Left ventricle myocardium inferior (tissue), 1 donor: Measurements from ENCODE around the gene A3GALT2. TPM values are rescaled to one million over a fixed set of nuclear protein-coding genes. Genes with fewer than 3 reads are reported as not detected.
A peak's percentile ranks its signal among the peaks of the same experiment; 100 is the strongest.
"Not testable (repeated sequence)": the region's sequence is repeated elsewhere in the genome, so short reads cannot be mapped to it uniquely, and the experiment has no call there.

Source experiments
- DNase-seq: peaks from one replicate; pipeline ENCODE4 v3.0.0-alpha.2; 2020
- H3K27ac ChIP-seq: fragments of 200-600 bp; replicated peaks from 2 replicates; pipeline ENCODE4 v1.8.0; 2021
- H3K27me3 ChIP-seq: fragments of 200-600 bp; 2 replicates; pipeline ENCODE4 v1.8.0; 2021; ENCODE audit warnings: low read depth
- H3K36me3 ChIP-seq: fragments of 200-600 bp; 2 replicates; pipeline ENCODE4 v1.8.0; 2021
- H3K4me1 ChIP-seq: fragments of 200-600 bp; 2 replicates; pipeline ENCODE4 v1.8.0; 2021
- H3K4me3 ChIP-seq: fragments of 200-600 bp; 2 replicates; pipeline ENCODE4 v1.8.0; 2021; ENCODE audit warnings: mild to moderate bottlenecking, moderate library complexity
- H3K9me3 ChIP-seq: fragments of 200-600 bp; replicated peaks from 2 replicates; pipeline ENCODE4 v1.8.0; 2021
- CTCF ChIP-seq: fragments of 200-600 bp; IDR thresholded peaks from 2 replicates; pipeline ENCODE4 v1.8.0; 2021; ENCODE audit warnings: antibody characterized with exemption, mild to moderate bottlenecking, borderline replicate concordance
- intact Hi-C: fragments of 100-400 bp; cut with micrococcal nuclease; formaldehyde crosslinking; loops from one replicate; pipeline ENCODE4 v1.11.0; 2022
- total RNA-seq: library from RNA; stranded (reverse); fragmentation: NEBNext Ultra II Directional; extraction: Animal tissue kit (Norgen Biotek cat#: 25700); gene quantifications from one replicate; pipeline ENCODE4 v1.2.1, GENCODE V29; 2021
- donor health status: DM: no; HTN: yes; CAD: no; lungs with severe emphysema.

The A3GALT2 gene
- total RNA-seq, 1 donor from 2014 or later, result not detected

- H3K27me3 ChIP-seq, result no peaks in the 10 kb centered on the region
- H3K4me1 ChIP-seq, result peaks cover 23% of the 10 kb centered on the region
- no peak for TF ChIP-seq CTCF
- intact Hi-C loops, result loop anchor here (5.0 to 10.0 kb wide), 2 partner anchors 72 to 170 kb away; no protein-coding TSS in a partner anchor
- H3K36me3 ChIP-seq, result peaks cover 50% of the 10 kb centered on the region
- H3K9me3 ChIP-seq, result no peaks in the 10 kb centered on the region
- H3K4me3 ChIP-seq, result no peak overlapping the region
- peak overlapping the region; percentile 53 for H3K27ac ChIP-seq
- DNase-seq, result no peak
These were observed 25.9 kb downstream of the A3GALT2 start for GRCh38 chr1:33295023-33295422.

GRCh38 chr1:33294071-33295010 is 26.6 kb downstream of the A3GALT2 start:
- Histone ChIP-seq H3K36me3 (peaks cover 49% of the 10 kb centered on the region), H3K9me3 (no peaks in the 10 kb centered on the region), H3K4me1 (peaks cover 29% of the 10 kb centered on the region), H3K27ac (peak overlapping the region; percentile 53), H3K27me3 (no peaks in the 10 kb centered on the region), H3K4me3 (no peak overlapping the region)
- TF ChIP-seq CTCF, result no peak
- DNase-seq, result no peak
- intact Hi-C loops, result loop anchor here (5.0 to 10.0 kb wide), 2 partner anchors 73 to 170 kb away; no protein-coding TSS in a partner anchor

GRCh38 chr1:33292726-33293340 is 28.1 kb downstream of the A3GALT2 start:
- peaks cover 32% of the 10 kb centered on the region for H3K4me1 ChIP-seq
- H3K9me3 ChIP-seq, result no peaks in the 10 kb centered on the region
- intact Hi-C loops, result loop anchor here (10.0 kb wide), 1 partner anchor 172 kb away; no protein-coding TSS in a partner anchor
- peak overlapping the region; percentile 18 for H3K27ac ChIP-seq
- no peak overlapping the region for H3K4me3 ChIP-seq
- peaks cover 42% of the 10 kb centered on the region for H3K36me3 ChIP-seq
- DNase-seq, result no peak
- H3K27me3 ChIP-seq, result no peaks in the 10 kb centered on the region
- no peak for TF ChIP-seq CTCF

- H3K9me3 ChIP-seq, H3K4me3 ChIP-seq, H3K27ac ChIP-seq, DNase-seq, H3K27me3 ChIP-seq: not testable (repeated sequence)
- peaks cover 31% of the 10 kb centered on the region for H3K36me3 ChIP-seq
- H3K4me1 ChIP-seq, result peaks cover 47% of the 10 kb centered on the region
- intact Hi-C loops, result loop anchor here (10.0 kb wide), 1 partner anchor 174 kb away; no protein-coding TSS in a partner anchor
These were observed 30.3 kb downstream of the A3GALT2 start for GRCh38 chr1:33290615-33291014.

GRCh38 chr1:33289858-33290154 is 31.1 kb downstream of the A3GALT2 start:
- H3K36me3 ChIP-seq, result peaks cover 33% of the 10 kb centered on the region
- intact Hi-C loops, result loop anchor here (10.0 kb wide), 1 partner anchor 175 kb away; no protein-coding TSS in a partner anchor
- H3K4me3 ChIP-seq, result no peak overlapping the region
- H3K4me1 ChIP-seq, result peaks cover 44% of the 10 kb centered on the region
- H3K9me3 ChIP-seq, result no peaks in the 10 kb centered on the region
- H3K27me3 ChIP-seq, result no peaks in the 10 kb centered on the region
- DNase-seq, result no peak
- TF ChIP-seq CTCF, result no peak
- H3K27ac ChIP-seq, result peak overlapping the region; percentile 56
